Activated CD4-positive, alpha-beta T cell treated with anti-CD3 and anti-CD28 coated beads for 4 hours (primary cell): ENCODE data around the gene DND1.
"Not testable (repeated sequence)": the region's sequence is repeated elsewhere in the genome, so short reads cannot be mapped to it uniquely, and the experiment has no call there.

Experiments
- DNase-seq, 2 donors: peaks; one replicate each; pipeline ENCODE4 v3.0.0-alpha.2; 2020

The DND1 gene

GRCh38 chr5:140628711-140629110 lies 44.7 kb downstream of the DND1 start:
- no peak for DNase-seq

- no peak for DNase-seq
Measured at GRCh38 chr5:140627972-140628371, 45.4 kb downstream of the DND1 start.

GRCh38 chr5:140624886-140625285 lies 48.5 kb downstream of the DND1 start:
- DNase-seq, result not testable (repeated sequence)

- not testable (repeated sequence) for DNase-seq
Measured at GRCh38 chr5:140623061-140623460, 50.3 kb downstream of the DND1 start.

- no peak for DNase-seq
Measured at GRCh38 chr5:140622301-140622700, 51.1 kb downstream of the DND1 start.
